ENCODE data around the gene DMRTA2.

Gene DMRTA2

DNA sequence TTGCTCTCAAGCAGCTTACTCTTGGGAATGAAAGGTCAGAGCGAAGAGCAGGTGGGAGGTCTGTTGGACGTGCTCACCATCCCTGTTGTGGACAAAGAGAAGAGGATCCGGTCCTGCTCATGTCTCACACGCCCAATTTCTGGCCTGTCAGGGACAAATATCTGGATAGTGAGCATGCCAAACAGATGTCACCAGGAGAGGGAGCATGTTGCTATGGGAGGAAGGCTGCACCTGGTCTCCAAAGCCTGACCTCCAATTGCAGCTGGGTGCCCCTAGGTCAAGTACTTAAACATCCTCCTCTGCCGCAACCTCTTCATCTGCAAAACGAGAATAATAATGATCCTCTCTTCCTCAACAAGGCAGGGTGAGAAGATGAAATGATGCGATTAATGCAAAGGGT lies 53.4 kb downstream of the DMRTA2 start:
- no peak for DNase-seq (ENCODE audit: extremely low read depth, insufficient read length)
- Histone ChIP-seq H3K36me3 (ENCODE audit: control insufficient read depth, insufficient read depth, low read length) (no peaks in the 10 kb centered on the region), H3K27me3 (replicated peaks; ENCODE audit: control insufficient read depth, insufficient read depth, low read length) (no peaks in the 10 kb centered on the region), H3K4me3 (replicated peaks; ENCODE audit: low read depth, low read length) (no peak overlapping the region)
- TF ChIP-seq, protein P1, sequence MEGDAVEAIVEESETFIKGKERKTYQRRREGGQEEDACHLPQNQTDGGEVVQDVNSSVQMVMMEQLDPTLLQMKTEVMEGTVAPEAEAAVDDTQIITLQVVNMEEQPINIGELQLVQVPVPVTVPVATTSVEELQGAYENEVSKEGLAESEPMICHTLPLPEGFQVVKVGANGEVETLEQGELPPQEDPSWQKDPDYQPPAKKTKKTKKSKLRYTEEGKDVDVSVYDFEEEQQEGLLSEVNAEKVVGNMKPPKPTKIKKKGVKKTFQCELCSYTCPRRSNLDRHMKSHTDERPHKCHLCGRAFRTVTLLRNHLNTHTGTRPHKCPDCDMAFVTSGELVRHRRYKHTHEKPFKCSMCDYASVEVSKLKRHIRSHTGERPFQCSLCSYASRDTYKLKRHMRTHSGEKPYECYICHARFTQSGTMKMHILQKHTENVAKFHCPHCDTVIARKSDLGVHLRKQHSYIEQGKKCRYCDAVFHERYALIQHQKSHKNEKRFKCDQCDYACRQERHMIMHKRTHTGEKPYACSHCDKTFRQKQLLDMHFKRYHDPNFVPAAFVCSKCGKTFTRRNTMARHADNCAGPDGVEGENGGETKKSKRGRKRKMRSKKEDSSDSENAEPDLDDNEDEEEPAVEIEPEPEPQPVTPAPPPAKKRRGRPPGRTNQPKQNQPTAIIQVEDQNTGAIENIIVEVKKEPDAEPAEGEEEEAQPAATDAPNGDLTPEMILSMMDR (IDR thresholded peaks at IDR 0.05; ENCODE audit: insufficient read depth, low read length, poor library complexity, severe bottlenecking), result peak; percentile 32

DNA sequence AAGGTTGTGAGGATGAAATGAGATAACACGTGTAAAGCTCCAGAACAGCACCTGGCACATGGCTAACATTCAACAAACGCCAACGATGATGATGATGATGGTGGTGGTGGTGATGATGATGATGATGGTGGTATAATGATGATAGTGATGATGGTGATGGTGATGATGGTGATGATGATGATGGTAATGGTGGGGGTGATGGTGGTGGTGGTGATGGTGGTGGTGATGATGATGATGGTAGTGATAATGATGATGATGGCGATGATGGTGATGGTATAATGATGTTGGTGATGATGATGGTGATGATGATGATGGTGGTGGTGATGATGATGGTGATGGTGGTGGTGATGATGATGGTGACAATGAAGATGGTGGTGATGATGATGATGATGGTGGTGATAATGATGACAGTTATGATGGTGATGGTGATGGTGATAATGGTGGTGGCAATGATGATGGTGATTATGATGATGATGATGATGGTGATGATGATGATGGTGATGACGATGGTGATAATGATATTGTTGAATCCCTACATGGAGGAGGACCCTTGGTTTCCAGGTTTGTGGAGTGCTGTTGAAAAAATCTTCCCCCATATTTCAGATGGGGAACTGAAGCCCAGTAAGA lies 54.1 kb downstream of the DMRTA2 start:
- Histone ChIP-seq H3K4me3 (replicated peaks; ENCODE audit: low read depth, low read length) (no peak overlapping the region), H3K27me3 (replicated peaks; ENCODE audit: control insufficient read depth, insufficient read depth, low read length) (no peaks in the 10 kb centered on the region), H3K36me3 (ENCODE audit: control insufficient read depth, insufficient read depth, low read length) (no peaks in the 10 kb centered on the region)
- TF ChIP-seq, protein P1 (IDR thresholded peaks at IDR 0.05; ENCODE audit: insufficient read depth, low read length, poor library complexity, severe bottlenecking), result no peak
- no peak for DNase-seq (ENCODE audit: extremely low read depth, insufficient read length)

DNA sequence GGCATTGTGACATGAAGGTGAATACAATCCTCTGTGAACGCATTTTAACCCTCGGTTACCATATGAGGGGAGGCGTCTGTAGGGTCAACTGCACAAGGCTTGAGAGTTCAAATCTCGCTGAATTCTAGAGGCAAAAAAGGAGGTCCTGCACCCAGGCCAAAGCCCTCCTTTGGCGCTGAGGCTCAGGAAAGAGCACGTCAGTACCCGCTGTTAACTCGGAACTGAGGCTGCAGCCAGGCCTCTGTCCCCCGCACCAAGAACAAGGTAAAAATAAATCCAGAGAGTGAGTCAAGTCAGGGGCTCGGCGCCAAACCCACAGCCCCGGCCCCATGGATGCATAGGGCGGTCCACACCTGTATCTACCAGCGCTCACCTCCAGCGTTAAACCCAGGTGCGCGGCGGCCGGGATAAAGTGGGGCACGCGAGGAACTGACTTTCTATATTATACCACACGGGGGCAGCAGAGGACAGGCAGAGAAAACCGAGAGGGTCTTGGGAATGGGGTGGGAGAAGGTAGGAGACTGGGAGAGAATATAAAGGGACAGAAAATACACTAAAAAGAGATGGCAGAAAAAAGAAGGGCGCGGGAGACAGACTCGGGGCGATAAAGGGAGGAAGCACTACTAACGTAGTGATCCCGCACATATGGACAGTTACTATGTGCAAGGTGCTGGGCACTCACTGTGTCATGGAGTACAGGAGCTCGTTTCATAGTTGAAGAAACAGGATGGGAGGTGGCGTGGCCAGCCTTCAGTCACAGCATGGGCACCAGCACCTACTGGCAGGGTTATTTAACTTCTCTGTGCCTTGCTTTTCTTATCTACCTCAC lies 54.9 kb downstream of the DMRTA2 start:
- Histone ChIP-seq H3K36me3 (ENCODE audit: control insufficient read depth, insufficient read depth, low read length) (no peaks in the 10 kb centered on the region), H3K4me3 (replicated peaks; ENCODE audit: low read depth, low read length) (no peak overlapping the region), H3K27me3 (replicated peaks; ENCODE audit: control insufficient read depth, insufficient read depth, low read length) (no peaks in the 10 kb centered on the region)
- TF ChIP-seq, protein P1 (IDR thresholded peaks at IDR 0.05; ENCODE audit: insufficient read depth, low read length, poor library complexity, severe bottlenecking), result peak; percentile 79
- no peak for DNase-seq (ENCODE audit: extremely low read depth, insufficient read length)

Measured in GM06990 (cell line).